AG09319 (cell line): ENCODE results near the gene PPP2R5D.

Source experiments
- DNase-seq: peaks from one replicate; pipeline ENCODE4 v3.0.0-alpha.2; 2010; ENCODE audit warnings: low read depth; ENCODE audit errors: extremely low read depth
- CTCF ChIP-seq: IDR thresholded peaks from 2 replicates; pipeline ENCODE4 v1.5.1; 2011; ENCODE audit warnings: low read depth, mild to moderate bottlenecking, inconsistent platforms, low read length, moderate library complexity

The PPP2R5D gene

GRCh38 chr6:43061861-43062260 is 77.5 kb downstream of the PPP2R5D start:
- TF ChIP-seq CTCF, result no peak
- DNase-seq, result no peak
